HL-60 (cell line): ENCODE results near the gene HPCAL1.
A peak's percentile ranks its signal among the peaks of the same experiment; 100 is the strongest.

Experiments
- DNase-seq, 2 experiments: peaks; one replicate each; pipeline ENCODE4 v3.0.0-alpha.2; 2010 to 2020; ENCODE audit warnings: low read depth in 1 of 2, low spot score in 1 of 2
- H3K27ac ChIP-seq: fragments of 250-450 bp; sonication (Bioruptor Pico); replicated peaks from 2 replicates; pipeline ENCODE4 v1.5.1; 2020; ENCODE audit warnings: mild to moderate bottlenecking, moderate library complexity
- H3K27me3 ChIP-seq: fragments of 250-450 bp; sonication (Bioruptor Pico); 2 replicates; pipeline ENCODE4 v1.5.1; 2021; ENCODE audit warnings: mild to moderate bottlenecking, moderate library complexity; ENCODE audit not compliant: insufficient read depth, poor library complexity, severe bottlenecking
- H3K4me3 ChIP-seq: replicated peaks from 2 replicates; pipeline ENCODE4 v1.5.1; 2011; ENCODE audit warnings: mild to moderate bottlenecking, control low read depth, low read length; ENCODE audit not compliant: insufficient read depth
- CTCF ChIP-seq: IDR thresholded peaks from one replicate; pipeline ENCODE4 v1.5.1; 2011; ENCODE audit warnings: low read length, control low read depth, inconsistent platforms; ENCODE audit not compliant: insufficient read depth
- GABPA ChIP-seq: IDR thresholded peaks from 2 replicates; pipeline ENCODE4 v1.6.1; 2012; ENCODE audit warnings: low read depth
- POLR2AphosphoS5 ChIP-seq: IDR thresholded peaks from 2 replicates; pipeline ENCODE4 v1.6.1; 2012; ENCODE audit warnings: low read depth
- REST ChIP-seq: IDR thresholded peaks from 2 replicates; pipeline ENCODE4 v1.6.1; 2012; ENCODE audit warnings: low read depth; ENCODE audit not compliant: insufficient replicate concordance
- SPI1 ChIP-seq: IDR thresholded peaks from 2 replicates; pipeline ENCODE4 v1.6.1; 2012; ENCODE audit warnings: low read depth, mild to moderate bottlenecking, borderline replicate concordance

Gene HPCAL1

GRCh38 chr2:10307561-10308156 is 5.0 kb downstream of the HPCAL1 start:
- no peaks in the 10 kb centered on the region for H3K27me3 ChIP-seq
- no peak overlapping the region for H3K4me3 ChIP-seq
- peak in 1 of 2 experiments; percentile 50 for DNase-seq
- no peak overlapping the region for H3K27ac ChIP-seq
- TF ChIP-seq POLR2AphosphoS5: no peak
- no peak for TF ChIP-seq GABPA
- TF ChIP-seq CTCF: no peak
- no peak; the same call in 1 of the 2 replicates for TF ChIP-seq SPI1

- no peak overlapping the region for H3K27ac ChIP-seq
- DNase-seq: no peak
- no peak for TF ChIP-seq SPI1
- no peak for TF ChIP-seq POLR2AphosphoS5
- no peak for TF ChIP-seq GABPA
- TF ChIP-seq REST: no peak
- TF ChIP-seq CTCF: no peak
- no peak overlapping the region for H3K4me3 ChIP-seq
- H3K27me3 ChIP-seq: no peaks in the 10 kb centered on the region
Observed at GRCh38 chr2:10308866-10309265, 6.2 kb downstream of the HPCAL1 start.

GRCh38 chr2:10309286-10309685 is 6.6 kb downstream of the HPCAL1 start:
- H3K4me3 ChIP-seq: no peak overlapping the region
- DNase-seq: no peak
- no peak overlapping the region for H3K27ac ChIP-seq
- H3K27me3 ChIP-seq: no peaks in the 10 kb centered on the region
- TF ChIP-seq SPI1 (no peak), CTCF (no peak), GABPA (no peak), REST (no peak), POLR2AphosphoS5 (no peak)

- TF ChIP-seq REST: no peak
- no peak for TF ChIP-seq CTCF
- no peak for TF ChIP-seq SPI1
- TF ChIP-seq GABPA: no peak
- no peak for TF ChIP-seq POLR2AphosphoS5
- Histone ChIP-seq H3K27ac (no peak overlapping the region), H3K27me3 (no peaks in the 10 kb centered on the region), H3K4me3 (no peak overlapping the region)
- no peak for DNase-seq
Observed at GRCh38 chr2:10310309-10310888, 7.7 kb downstream of the HPCAL1 start.
